Right cardiac atrium (tissue), 5 donors: Measurements from ENCODE around the gene OR1I1. TPM values are rescaled to one million over a fixed set of nuclear protein-coding genes. Genes with fewer than 3 reads are reported as not detected.

Source experiments
- ATAC-seq, 2 donors: fragments of 200-7000 bp; cut with Tn5 transposase; one replicate each; pipeline versions ENCODE4 v1.8.0 to v1.9.1; 2020; ENCODE audit warnings: moderate library complexity in 2 of 2, mild to moderate bottlenecking in 1 of 2
- DNase-seq, 3 donors: peaks; one replicate each; pipeline ENCODE4 v3.0.0-alpha.2; 2020
- H3K27ac ChIP-seq: one replicate; pipeline ENCODE4 v1.5.1; 2013; ENCODE audit warnings: mild to moderate bottlenecking, low read length, control low read depth, moderate library complexity
- H3K27me3 ChIP-seq: one replicate; pipeline ENCODE4 v1.6.1; 2013; ENCODE audit not compliant: control insufficient read depth, insufficient read depth
- H3K4me1 ChIP-seq: one replicate; pipeline ENCODE4 v1.6.1; 2013; ENCODE audit warnings: low read length; ENCODE audit not compliant: control insufficient read depth, insufficient read depth
- H3K4me3 ChIP-seq: one replicate; pipeline ENCODE4 v1.5.1; 2013; ENCODE audit warnings: low read length, control low read depth
- H3K9me3 ChIP-seq: one replicate; pipeline ENCODE4 v1.6.1; 2013; ENCODE audit warnings: low read length; ENCODE audit not compliant: control insufficient read depth
- WGBS: extraction: QIAGEN DNeasy Blood & Tissue Kit; methylation state at CpG from one replicate; pipeline ENCODE4 v1.1.7; 2013; 5-methylcytosine and 5-hydroxymethylcytosine counted together
- intact Hi-C, 4 donors: fragments of 100-400 bp; cut with DNase I; formaldehyde crosslinking; loops; one replicate each; pipeline versions ENCODE4 v1.11.0 to v1.14.0; 2022 to 2023
- long read RNA-seq, 4 donors: library from polyadenylated mRNA; unstranded; transcript quantifications; one replicate each; pipeline ENCODE4 v2.0.0, GENCODE V29; 2020 to 2021
- polyA plus RNA-seq: library from polyadenylated mRNA; stranded (reverse); fragments of 200-250 nt; gene quantifications from one replicate; pipeline ENCODE4 v1.2.3, GENCODE V29; 2013
- total RNA-seq, 4 donors: library from RNA; stranded (reverse); fragmentation: NEBNext Ultra II Directional; extraction: Animal tissue kit (Norgen Biotek cat#: 25700); gene quantifications; one replicate each; pipeline ENCODE4 v1.2.1, GENCODE V29; 2021
- donor health status: healthy with polysubstance abuse.
- donor health status: DM: no; HTN: yes; CAD: no.
- donor health status: DM: no; HTN: no; CAD: no.
- donor health status: DM: no; HTN: yes; CAD: no; lungs with severe emphysema.
- donor health status: DM: yes; HTN: yes; CAD: no.

The OR1I1 gene
- total RNA-seq (not detected), polyA plus RNA-seq (not detected)
- long read RNA-seq, donor 1, result 0 reads
- long read RNA-seq, donor 2, result 0 reads
- long read RNA-seq, donor 3, result 0 reads
- long read RNA-seq, donor 4, result 0 reads

- DNase-seq, result no peak
- H3K4me1 ChIP-seq, result no peaks in the 10 kb centered on the region
- H3K27ac ChIP-seq, result no peak within 1 kb of the TSS
- no peak within 1 kb of the TSS for H3K4me3 ChIP-seq
- 68% methylated on average over 6 of the region's 6 CpGs for WGBS
- H3K9me3 ChIP-seq, result no peaks in the 10 kb centered on the region
- ATAC-seq, result no peak
- intact Hi-C loops, result no loop called here
- H3K27me3 ChIP-seq, result no peaks in the 10 kb centered on the region
Measured at GRCh38 chr19:15081911-15082310, at the start of gene OR1I1. Gene OR1I1 (plus strand): TSS chr19:15082211. CDS start chr19:15087066, 4,855 bp downstream.

GRCh38 chr19:15035795-15036311 is 46.2 kb upstream of the OR1I1 start:
- no peak for ATAC-seq
- 57% methylated on average over 1 of the region's 1 CpG for WGBS
- H3K27ac ChIP-seq, result no peak overlapping the region
- DNase-seq, result no peak
- H3K27me3 ChIP-seq, result no peaks in the 10 kb centered on the region
- H3K9me3 ChIP-seq, result no peaks in the 10 kb centered on the region
- no peaks in the 10 kb centered on the region for H3K4me1 ChIP-seq
- intact Hi-C loops, result no loop called here
- no peak overlapping the region for H3K4me3 ChIP-seq

GRCh38 chr19:15037586-15037985 is 44.4 kb upstream of the OR1I1 start:
- ATAC-seq, result no peak
- no peaks in the 10 kb centered on the region for H3K9me3 ChIP-seq
- intact Hi-C loops, result no loop called here
- H3K27ac ChIP-seq, result no peak overlapping the region
- H3K4me1 ChIP-seq, result no peaks in the 10 kb centered on the region
- DNase-seq, result no peak
- H3K4me3 ChIP-seq, result no peak overlapping the region
- WGBS, result 54% methylated on average over 4 of the region's 4 CpGs
- no peaks in the 10 kb centered on the region for H3K27me3 ChIP-seq

GRCh38 chr19:15038294-15038693 is 43.7 kb upstream of the OR1I1 start:
- 64% methylated on average over 3 of the region's 3 CpGs for WGBS
- Histone ChIP-seq H3K9me3 (no peaks in the 10 kb centered on the region), H3K4me3 (no peak overlapping the region), H3K27me3 (no peaks in the 10 kb centered on the region), H3K4me1 (no peaks in the 10 kb centered on the region), H3K27ac (no peak overlapping the region)
- intact Hi-C loops, result no loop called here
- ATAC-seq (no peak), DNase-seq (no peak)

GRCh38 chr19:15042003-15042402 is 40.0 kb upstream of the OR1I1 start:
- peaks cover 3% of the 10 kb centered on the region for H3K27me3 ChIP-seq
- DNase-seq, result no peak
- WGBS, result 81% methylated on average over 1 of the region's 1 CpG

GRCh38 chr19:15042826-15043225 is 39.2 kb upstream of the OR1I1 start:
- Histone ChIP-seq H3K4me3 (no peak overlapping the region), H3K9me3 (no peaks in the 10 kb centered on the region), H3K27ac (no peak overlapping the region), H3K27me3 (peaks cover 3% of the 10 kb centered on the region), H3K4me1 (no peaks in the 10 kb centered on the region)
- intact Hi-C loops, result no loop called here
- ATAC-seq, result no peak
- 84% methylated on average over 2 of the region's 2 CpGs for WGBS
- DNase-seq, result no peak

More at GRCh38 chr19:15042003-15042402, 40.0 kb upstream of the OR1I1 start:
- H3K4me3 ChIP-seq, result no peak overlapping the region
- H3K9me3 ChIP-seq, result no peaks in the 10 kb centered on the region
- H3K27ac ChIP-seq, result no peak overlapping the region
- intact Hi-C loops, result no loop called here
- ATAC-seq, result no peak
- H3K4me1 ChIP-seq, result no peaks in the 10 kb centered on the region

- no peak overlapping the region for H3K4me3 ChIP-seq
- no peak for DNase-seq
- no peak overlapping the region for H3K27ac ChIP-seq
- ATAC-seq, result no peak
- no peaks in the 10 kb centered on the region for H3K4me1 ChIP-seq
- H3K9me3 ChIP-seq, result no peaks in the 10 kb centered on the region
- 49% methylated on average over 3 of the region's 3 CpGs for WGBS
- peaks cover 5% of the 10 kb centered on the region for H3K27me3 ChIP-seq
- intact Hi-C loops, result no loop called here
Measured at GRCh38 chr19:15045506-15045905, 36.5 kb upstream of the OR1I1 start.

- no peak overlapping the region for H3K4me3 ChIP-seq
- WGBS, result 73% methylated on average over 11 of the region's 11 CpGs
- DNase-seq (no peak), ATAC-seq (no peak)
- H3K4me1 ChIP-seq, result no peaks in the 10 kb centered on the region
- no peak overlapping the region for H3K27ac ChIP-seq
- peaks cover 5% of the 10 kb centered on the region for H3K27me3 ChIP-seq
- intact Hi-C loops, result no loop called here
- H3K9me3 ChIP-seq, result no peaks in the 10 kb centered on the region
Measured at GRCh38 chr19:15047680-15048079, 34.3 kb upstream of the OR1I1 start.

- ATAC-seq, result no peak
- Histone ChIP-seq H3K4me1 (no peaks in the 10 kb centered on the region), H3K27ac (no peak overlapping the region), H3K27me3 (peaks cover 5% of the 10 kb centered on the region), H3K9me3 (no peaks in the 10 kb centered on the region), H3K4me3 (no peak overlapping the region)
- no peak for DNase-seq
- WGBS, result 72% methylated on average over 5 of the region's 5 CpGs
- intact Hi-C loops, result no loop called here
Measured at GRCh38 chr19:15048128-15048527, 33.9 kb upstream of the OR1I1 start.

GRCh38 chr19:15048885-15049541 is 33.0 kb upstream of the OR1I1 start, which contains the start of gene CASP14:
Gene CASP14 (plus strand): TSS chr19:15049480. CDS start chr19:15052252, 2,772 bp downstream.
- ATAC-seq, result no peak
- Histone ChIP-seq H3K4me1 (no peaks in the 10 kb centered on the region), H3K27ac (no peak within 1 kb of the TSS), H3K9me3 (no peaks in the 10 kb centered on the region), H3K4me3 (no peak within 1 kb of the TSS), H3K27me3 (peaks cover 5% of the 10 kb centered on the region)
- intact Hi-C loops, result no loop called here
- no peak for DNase-seq
- WGBS, result 89% methylated on average over 11 of the region's 11 CpGs

GRCh38 chr19:15050639-15051038 is 31.4 kb upstream of the OR1I1 start:
- Histone ChIP-seq H3K4me3 (no peak overlapping the region), H3K4me1 (no peaks in the 10 kb centered on the region), H3K27ac (no peak overlapping the region), H3K9me3 (no peaks in the 10 kb centered on the region), H3K27me3 (peaks cover 5% of the 10 kb centered on the region)
- no peak for ATAC-seq
- WGBS, result 89% methylated on average over 2 of the region's 2 CpGs
- intact Hi-C loops, result no loop called here
- no peak for DNase-seq
